Suprapubic skin (tissue), 4 donors: ENCODE results near the gene HSDL2. TPM values are rescaled to one million over a fixed set of nuclear protein-coding genes. Genes with fewer than 3 reads are reported as not detected.

ENCODE experiments used
- DNase-seq, 2 donors: peaks; one replicate each; pipeline ENCODE4 v3.0.0-alpha.2; 2019; ENCODE audit warnings: low spot score in 2 of 2
- H3K27ac ChIP-seq: fragments of 200-600 bp; sonication (generic); one replicate; pipeline ENCODE4 v1.5.1; 2019
- H3K27me3 ChIP-seq: fragments of 200-600 bp; sonication (generic); one replicate; pipeline ENCODE4 v1.5.1; 2019
- H3K36me3 ChIP-seq: fragments of 200-600 bp; sonication (generic); one replicate; pipeline ENCODE4 v1.5.1; 2019
- H3K4me1 ChIP-seq: fragments of 200-600 bp; sonication (generic); one replicate; pipeline ENCODE4 v1.5.1; 2019
- H3K4me3 ChIP-seq: fragments of 200-600 bp; sonication (generic); one replicate; pipeline ENCODE4 v1.5.1; 2019; ENCODE audit warnings: mild to moderate bottlenecking
- H3K9me3 ChIP-seq: fragments of 200-600 bp; sonication (generic); one replicate; pipeline ENCODE4 v1.5.1; 2019
- EP300 ChIP-seq: sonication (generic); formaldehyde crosslinking; IDR thresholded peaks from one replicate; pipeline ENCODE4 v1.6.1; 2017; ENCODE audit warnings: antibody characterized with exemption
- POLR2A ChIP-seq, 2 donors: fragments of 450-650 bp; IDR thresholded peaks; one replicate each; pipeline ENCODE4 v1.6.1; 2017; ENCODE audit warnings: antibody characterized with exemption in 2 of 2, mild to moderate bottlenecking in 2 of 2, moderate library complexity in 2 of 2
- POLR2AphosphoS5 ChIP-seq, 3 donors: sonication (generic); formaldehyde crosslinking; IDR thresholded peaks; one replicate each; pipeline ENCODE4 v1.6.1; 2017; ENCODE audit warnings: antibody characterized with exemption in 3 of 3
- whole genome bisulfite sequencing: methylation state at CpG from one replicate; pipeline ENCODE4 v1.1.5; 2018; 5-methylcytosine and 5-hydroxymethylcytosine counted together
- total RNA-seq, 4 donors: library from RNA; depleted of rRNA; stranded (reverse); fragments of >200 nt; gene quantifications; one replicate each; pipeline ENCODE4 v1.1.0, GENCODE V29; 2016
- TF ChIP-seq, protein P1 (sequence below), 2 donors: fragments of 200-600 bp in 1 of 2; fragments of 450-650 bp in 1 of 2; sonication (generic) in 1 of 2; IDR thresholded peaks; one replicate each; pipeline ENCODE4 v1.5.1; 2016 to 2019; ENCODE audit warnings: antibody characterized with exemption in 2 of 2, mild to moderate bottlenecking in 1 of 2, moderate library complexity in 1 of 2

The HSDL2 gene
- total RNA-seq, 4 donors from 2014 or later: 32.5 to 46.1 (median 33.2) TPM

DNA sequence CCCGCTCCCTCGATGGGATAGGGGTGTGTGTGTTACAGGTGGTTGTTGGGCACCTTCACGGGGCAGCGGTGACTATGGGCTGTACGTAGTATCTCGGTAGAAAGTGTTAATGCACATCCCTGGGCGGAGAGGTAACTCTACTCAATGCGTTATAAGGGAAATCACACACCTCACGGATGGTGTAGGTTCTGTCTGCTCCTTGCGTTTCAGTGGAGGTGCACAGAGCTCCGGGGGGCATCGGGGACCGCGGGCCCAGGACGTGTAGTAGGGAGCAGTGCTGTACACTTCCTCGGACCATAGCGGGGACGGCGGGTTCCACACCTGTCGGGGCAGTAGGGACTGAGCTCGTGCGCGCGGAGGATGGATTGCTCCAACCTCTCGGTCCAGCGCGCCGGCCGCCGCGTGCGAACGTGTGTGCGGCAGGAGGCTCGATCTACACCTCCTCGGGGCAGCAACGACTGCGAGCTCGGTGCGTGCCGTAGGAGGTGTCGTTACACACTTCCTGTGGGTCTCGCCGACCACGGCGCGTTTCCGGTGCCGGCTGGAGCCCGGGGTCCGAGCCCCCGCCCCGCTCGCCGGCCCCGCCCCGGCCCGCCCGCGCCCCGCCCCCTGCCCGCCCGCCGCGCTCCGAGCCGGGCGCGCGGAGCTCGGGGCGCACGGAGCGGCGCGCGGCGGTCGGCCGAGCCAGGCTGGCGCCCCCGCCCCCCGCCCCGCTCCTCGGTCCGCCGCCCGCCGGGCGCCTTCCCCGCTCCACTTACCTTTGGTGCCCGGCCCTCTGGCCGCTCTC lies 106.5 kb downstream of the HSDL2 start, which contains the start of gene KIAA1958:
Gene KIAA1958, plus strand, starts transcription at position 607 of the 787 bp plus-strand sequence. CDS start 87,254 bp downstream, outside the sequence.
- Histone ChIP-seq H3K27me3 (no peaks in the 10 kb centered on the region), H3K4me1 (peaks cover 14% of the 10 kb centered on the region), H3K27ac (peak within 1 kb of the TSS; percentile 68), H3K9me3 (no peaks in the 10 kb centered on the region), H3K36me3 (no peaks in the 10 kb centered on the region), H3K4me3 (peak within 1 kb of the TSS; percentile 91)
- DNase-seq: peak; percentile 66 to 83
- TF ChIP-seq POLR2A (IDR thresholded peaks at IDR 0.05): no peak
- WGBS: 29% methylated on average over 7 of the region's 93 CpGs

DNA sequence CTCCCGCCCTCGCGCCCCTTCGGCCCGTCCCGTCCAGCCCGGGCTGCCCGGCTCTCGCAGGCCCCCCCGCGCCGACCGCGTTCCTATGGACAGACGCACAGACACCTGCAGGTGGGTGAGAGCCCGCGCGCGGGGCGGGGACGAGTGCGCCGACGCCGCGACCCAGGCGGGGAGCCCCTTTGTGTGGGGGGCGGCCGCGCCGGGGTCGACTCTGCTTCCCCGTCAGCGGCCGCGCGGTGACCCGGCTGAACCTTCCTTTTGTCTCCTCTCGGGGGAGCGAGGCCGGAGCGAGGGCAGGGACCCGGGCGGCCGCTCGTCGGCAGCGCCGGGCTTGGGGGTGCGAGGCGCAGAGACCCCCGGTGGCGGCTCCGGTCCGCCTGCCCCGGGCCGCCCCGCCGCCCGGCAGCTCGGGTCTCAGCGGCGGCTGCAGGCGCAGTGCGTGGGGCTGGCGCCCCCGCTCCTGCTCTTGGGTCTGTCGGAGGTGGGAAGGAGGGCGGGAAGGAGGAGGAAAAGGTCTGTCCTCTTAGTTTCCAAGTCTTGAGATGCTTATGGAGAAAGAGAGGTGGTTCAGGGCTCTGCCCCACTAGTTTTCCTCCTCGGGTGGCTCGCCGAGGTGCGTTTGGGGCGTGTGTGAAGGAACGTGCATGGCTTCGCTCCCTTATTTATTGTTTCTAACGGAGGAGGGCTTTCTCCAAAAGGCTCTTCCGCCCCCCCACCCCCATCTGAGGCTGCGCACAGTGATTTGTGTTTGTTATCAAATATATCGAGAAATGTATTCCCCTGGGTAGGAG lies 107.3 kb downstream of the HSDL2 start:
- no peaks in the 10 kb centered on the region for H3K36me3 ChIP-seq
- H3K27ac ChIP-seq: peak overlapping the region; percentile 68
- peak; percentile 63 to 80 for DNase-seq
- H3K4me1 ChIP-seq: peaks cover 14% of the 10 kb centered on the region
- no peaks in the 10 kb centered on the region for H3K9me3 ChIP-seq
- TF ChIP-seq, protein P1, sequence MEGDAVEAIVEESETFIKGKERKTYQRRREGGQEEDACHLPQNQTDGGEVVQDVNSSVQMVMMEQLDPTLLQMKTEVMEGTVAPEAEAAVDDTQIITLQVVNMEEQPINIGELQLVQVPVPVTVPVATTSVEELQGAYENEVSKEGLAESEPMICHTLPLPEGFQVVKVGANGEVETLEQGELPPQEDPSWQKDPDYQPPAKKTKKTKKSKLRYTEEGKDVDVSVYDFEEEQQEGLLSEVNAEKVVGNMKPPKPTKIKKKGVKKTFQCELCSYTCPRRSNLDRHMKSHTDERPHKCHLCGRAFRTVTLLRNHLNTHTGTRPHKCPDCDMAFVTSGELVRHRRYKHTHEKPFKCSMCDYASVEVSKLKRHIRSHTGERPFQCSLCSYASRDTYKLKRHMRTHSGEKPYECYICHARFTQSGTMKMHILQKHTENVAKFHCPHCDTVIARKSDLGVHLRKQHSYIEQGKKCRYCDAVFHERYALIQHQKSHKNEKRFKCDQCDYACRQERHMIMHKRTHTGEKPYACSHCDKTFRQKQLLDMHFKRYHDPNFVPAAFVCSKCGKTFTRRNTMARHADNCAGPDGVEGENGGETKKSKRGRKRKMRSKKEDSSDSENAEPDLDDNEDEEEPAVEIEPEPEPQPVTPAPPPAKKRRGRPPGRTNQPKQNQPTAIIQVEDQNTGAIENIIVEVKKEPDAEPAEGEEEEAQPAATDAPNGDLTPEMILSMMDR (IDR thresholded peaks at IDR 0.05): no peak
- TF ChIP-seq POLR2A (IDR thresholded peaks at IDR 0.05) (no peak), EP300 (no peak), POLR2AphosphoS5 (IDR thresholded peaks at IDR 0.05) (no peak)
- no peaks in the 10 kb centered on the region for H3K27me3 ChIP-seq
- H3K4me3 ChIP-seq: peak overlapping the region; percentile 91
- WGBS: 0% methylated on average over 12 of the region's 80 CpGs

DNA sequence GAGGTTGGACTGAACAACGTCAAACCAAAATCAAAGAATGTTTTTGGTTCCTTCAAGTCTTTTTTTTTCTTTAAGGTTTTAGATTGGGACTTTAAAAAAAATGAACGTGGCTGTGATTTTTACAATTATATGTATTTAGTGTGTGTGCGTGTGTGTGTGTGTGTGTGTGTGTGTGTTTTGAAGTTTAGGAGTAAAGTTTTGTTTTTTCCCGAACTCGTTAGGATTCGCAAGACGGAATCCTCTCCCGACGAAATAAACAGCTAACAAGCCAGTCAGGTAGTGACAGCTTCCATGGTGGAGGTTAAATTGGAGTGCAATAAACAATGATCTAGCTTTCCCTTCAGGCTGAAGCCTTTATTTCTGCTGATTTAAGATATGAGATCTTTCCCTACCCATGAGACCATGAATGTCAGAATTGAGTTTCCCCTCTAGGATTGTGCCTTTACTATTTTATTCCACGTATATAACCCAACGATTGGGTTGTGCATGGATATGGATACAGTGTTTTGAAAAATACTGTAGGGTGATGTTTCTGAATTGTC lies 108.0 kb downstream of the HSDL2 start:
- Histone ChIP-seq H3K27me3 (no peaks in the 10 kb centered on the region), H3K27ac (no peak overlapping the region), H3K9me3 (no peaks in the 10 kb centered on the region), H3K4me1 (peaks cover 14% of the 10 kb centered on the region), H3K36me3 (no peaks in the 10 kb centered on the region), H3K4me3 (peak overlapping the region; percentile 91)
- DNase-seq: no peak
- 22% methylated on average over 11 of the region's 11 CpGs for WGBS
- no peak for TF ChIP-seq EP300
- TF ChIP-seq POLR2A (IDR thresholded peaks at IDR 0.05): no peak
- TF ChIP-seq, protein P1 (IDR thresholded peaks at IDR 0.05): no peak
- TF ChIP-seq POLR2AphosphoS5 (IDR thresholded peaks at IDR 0.05): no peak

- Histone ChIP-seq H3K9me3 (no peaks in the 10 kb centered on the region), H3K36me3 (peaks cover 3% of the 10 kb centered on the region), H3K4me1 (peaks cover 14% of the 10 kb centered on the region), H3K4me3 (no peak overlapping the region), H3K27ac (no peak overlapping the region), H3K27me3 (no peaks in the 10 kb centered on the region)
- 68% methylated on average over 5 of the region's 5 CpGs for WGBS
- DNase-seq: no peak
- TF ChIP-seq POLR2AphosphoS5 (IDR thresholded peaks at IDR 0.05): no peak
- TF ChIP-seq EP300: no peak
- no peak for TF ChIP-seq POLR2A (IDR thresholded peaks at IDR 0.05)
- TF ChIP-seq, protein P1 (IDR thresholded peaks at IDR 0.05): no peak
These were observed 109.2 kb downstream of the HSDL2 start for GRCh38 chr9:112489039-112489546.

- no peak for DNase-seq
- H3K27me3 ChIP-seq: no peaks in the 10 kb centered on the region
- TF ChIP-seq POLR2AphosphoS5 (IDR thresholded peaks at IDR 0.05) (no peak), EP300 (no peak), POLR2A (IDR thresholded peaks at IDR 0.05) (no peak)
- TF ChIP-seq, protein P1 (IDR thresholded peaks at IDR 0.05): no peak
- 78% methylated on average over 4 of the region's 4 CpGs for WGBS
- H3K4me1 ChIP-seq: peaks cover 14% of the 10 kb centered on the region
- peaks cover 7% of the 10 kb centered on the region for H3K36me3 ChIP-seq
- no peak overlapping the region for H3K4me3 ChIP-seq
- H3K27ac ChIP-seq: no peak overlapping the region
- peaks cover 7% of the 10 kb centered on the region for H3K9me3 ChIP-seq
These were observed 110.2 kb downstream of the HSDL2 start for GRCh38 chr9:112489876-112490666.
